ENCODE results near the gene FMNL2.
"Not testable (repeated sequence)": the region's sequence is repeated elsewhere in the genome, so short reads cannot be mapped to it uniquely, and the experiment has no call there.

FMNL2 gene

GRCh38 chr2:152375174-152375573, 40.2 kb downstream of the FMNL2 start:
- H3K9ac ChIP-seq (ENCODE audit: low read depth, low read length): no peak overlapping the region
- no peaks in the 10 kb centered on the region for H3K9me3 ChIP-seq (ENCODE audit: control insufficient read depth, insufficient read depth, low read length)
- no peaks in the 10 kb centered on the region for H3K36me3 ChIP-seq (ENCODE audit: insufficient read depth, low read length)
- peaks cover 6% of the 10 kb centered on the region; the same call in 1 of the 2 replicates for H3K4me1 ChIP-seq (ENCODE audit: insufficient read depth, low read length)

- Histone ChIP-seq H3K9ac (ENCODE audit: low read depth, low read length) (no peak overlapping the region), H3K4me1 (ENCODE audit: insufficient read depth, low read length) (peaks cover 9% of the 10 kb centered on the region; the same call in 1 of the 2 replicates), H3K9me3 (ENCODE audit: control insufficient read depth, insufficient read depth, low read length) (no peaks in the 10 kb centered on the region), H3K36me3 (ENCODE audit: insufficient read depth, low read length) (no peaks in the 10 kb centered on the region)
These were observed 41.4 kb downstream of the FMNL2 start for GRCh38 chr2:152376385-152376784.

GRCh38 chr2:152376968-152377367, 42.0 kb downstream of the FMNL2 start:
- no peaks in the 10 kb centered on the region for H3K36me3 ChIP-seq (ENCODE audit: insufficient read depth, low read length)
- H3K9ac ChIP-seq (ENCODE audit: low read depth, low read length): no peak overlapping the region
- peaks cover 10% of the 10 kb centered on the region; the same call in 1 of the 2 replicates for H3K4me1 ChIP-seq (ENCODE audit: insufficient read depth, low read length)
- H3K9me3 ChIP-seq (ENCODE audit: control insufficient read depth, insufficient read depth, low read length): no peaks in the 10 kb centered on the region

GRCh38 chr2:152379089-152379488, 44.1 kb downstream of the FMNL2 start:
- Histone ChIP-seq H3K9ac (ENCODE audit: low read depth, low read length) (no peak overlapping the region), H3K36me3 (ENCODE audit: insufficient read depth, low read length) (no peaks in the 10 kb centered on the region), H3K9me3 (ENCODE audit: control insufficient read depth, insufficient read depth, low read length) (no peaks in the 10 kb centered on the region), H3K4me1 (ENCODE audit: insufficient read depth, low read length) (peaks cover 12% of the 10 kb centered on the region; the same call in 1 of the 2 replicates)

GRCh38 chr2:152380261-152381055, 45.5 kb downstream of the FMNL2 start:
- H3K9me3 ChIP-seq (ENCODE audit: control insufficient read depth, insufficient read depth, low read length): no peaks in the 10 kb centered on the region
- peaks cover 15% of the 10 kb centered on the region; the same call in 1 of the 2 replicates for H3K4me1 ChIP-seq (ENCODE audit: insufficient read depth, low read length)
- no peak overlapping the region for H3K9ac ChIP-seq (ENCODE audit: low read depth, low read length)
- no peaks in the 10 kb centered on the region for H3K36me3 ChIP-seq (ENCODE audit: insufficient read depth, low read length)

- Histone ChIP-seq H3K9me3 (ENCODE audit: control insufficient read depth, insufficient read depth, low read length) (no peaks in the 10 kb centered on the region), H3K9ac (ENCODE audit: low read depth, low read length) (no peak overlapping the region), H3K36me3 (ENCODE audit: insufficient read depth, low read length) (no peaks in the 10 kb centered on the region), H3K4me1 (ENCODE audit: insufficient read depth, low read length) (0 out of 2 replicates have a peak, but pooled peaks cover 8% of the 10 kb centered on the region)
These were observed 48.7 kb downstream of the FMNL2 start for GRCh38 chr2:152383702-152384101.

GRCh38 chr2:152384992-152385391, 50.0 kb downstream of the FMNL2 start:
- 0 out of 2 replicates have a peak, but pooled peaks cover 8% of the 10 kb centered on the region for H3K4me1 ChIP-seq (ENCODE audit: insufficient read depth, low read length)
- H3K9me3 ChIP-seq (ENCODE audit: control insufficient read depth, insufficient read depth, low read length): no peaks in the 10 kb centered on the region
- no peak overlapping the region for H3K9ac ChIP-seq (ENCODE audit: low read depth, low read length)
- no peaks in the 10 kb centered on the region for H3K36me3 ChIP-seq (ENCODE audit: insufficient read depth, low read length)

- 0 out of 2 replicates have a peak, but pooled peaks cover 8% of the 10 kb centered on the region for H3K4me1 ChIP-seq (ENCODE audit: insufficient read depth, low read length)
- no peaks in the 10 kb centered on the region for H3K9me3 ChIP-seq (ENCODE audit: control insufficient read depth, insufficient read depth, low read length)
- no peak overlapping the region for H3K9ac ChIP-seq (ENCODE audit: low read depth, low read length)
- H3K36me3 ChIP-seq (ENCODE audit: insufficient read depth, low read length): no peaks in the 10 kb centered on the region
These were observed 50.7 kb downstream of the FMNL2 start for GRCh38 chr2:152385650-152386049.

GRCh38 chr2:152386266-152386665, 51.3 kb downstream of the FMNL2 start:
- H3K9ac ChIP-seq (ENCODE audit: low read depth, low read length): no peak overlapping the region
- H3K36me3 ChIP-seq (ENCODE audit: insufficient read depth, low read length): no peaks in the 10 kb centered on the region
- no peaks in the 10 kb centered on the region for H3K9me3 ChIP-seq (ENCODE audit: control insufficient read depth, insufficient read depth, low read length)
- 0 out of 2 replicates have a peak, but pooled peaks cover 7% of the 10 kb centered on the region for H3K4me1 ChIP-seq (ENCODE audit: insufficient read depth, low read length)

- H3K9ac ChIP-seq (ENCODE audit: low read depth, low read length): no peak overlapping the region
- no peaks in the 10 kb centered on the region for H3K36me3 ChIP-seq (ENCODE audit: insufficient read depth, low read length)
- H3K9me3 ChIP-seq (ENCODE audit: control insufficient read depth, insufficient read depth, low read length): no peaks in the 10 kb centered on the region
- H3K4me1 ChIP-seq (ENCODE audit: insufficient read depth, low read length): 0 out of 2 replicates have a peak, but pooled peaks cover 5% of the 10 kb centered on the region
These were observed 52.1 kb downstream of the FMNL2 start for GRCh38 chr2:152387041-152387440.

GRCh38 chr2:152388269-152388668, 53.3 kb downstream of the FMNL2 start:
- H3K9ac ChIP-seq (ENCODE audit: low read depth, low read length); H3K9me3 ChIP-seq (ENCODE audit: control insufficient read depth, insufficient read depth, low read length); H3K4me1 ChIP-seq (ENCODE audit: insufficient read depth, low read length); H3K36me3 ChIP-seq (ENCODE audit: insufficient read depth, low read length): not testable (repeated sequence)

GRCh38 chr2:152389483-152389882, 54.5 kb downstream of the FMNL2 start:
- Histone ChIP-seq H3K4me1 (ENCODE audit: insufficient read depth, low read length) (0 out of 2 replicates have a peak, but pooled peaks cover 3% of the 10 kb centered on the region), H3K9ac (ENCODE audit: low read depth, low read length) (no peak overlapping the region), H3K9me3 (ENCODE audit: control insufficient read depth, insufficient read depth, low read length) (no peaks in the 10 kb centered on the region), H3K36me3 (ENCODE audit: insufficient read depth, low read length) (no peaks in the 10 kb centered on the region)

- Histone ChIP-seq H3K36me3 (ENCODE audit: insufficient read depth, low read length) (no peaks in the 10 kb centered on the region), H3K4me1 (ENCODE audit: insufficient read depth, low read length) (peaks cover 9% of the 10 kb centered on the region; the same call in 1 of the 2 replicates), H3K9ac (ENCODE audit: low read depth, low read length) (no peak overlapping the region), H3K9me3 (ENCODE audit: control insufficient read depth, insufficient read depth, low read length) (no peaks in the 10 kb centered on the region)
These were observed 55.9 kb downstream of the FMNL2 start for GRCh38 chr2:152390837-152391236.

GRCh38 chr2:152391318-152391717, 56.3 kb downstream of the FMNL2 start:
- Histone ChIP-seq H3K9me3 (ENCODE audit: control insufficient read depth, insufficient read depth, low read length) (no peaks in the 10 kb centered on the region), H3K9ac (ENCODE audit: low read depth, low read length) (no peak overlapping the region), H3K4me1 (ENCODE audit: insufficient read depth, low read length) (peaks cover 14% of the 10 kb centered on the region), H3K36me3 (ENCODE audit: insufficient read depth, low read length) (no peaks in the 10 kb centered on the region)

- H3K36me3 ChIP-seq (ENCODE audit: insufficient read depth, low read length): no peaks in the 10 kb centered on the region
These were observed 58.4 kb downstream of the FMNL2 start for GRCh38 chr2:152393377-152393776.

More at GRCh38 chr2:152393377-152393776, 58.4 kb downstream of the FMNL2 start:
- Histone ChIP-seq H3K4me1 (ENCODE audit: insufficient read depth, low read length) (peaks cover 21% of the 10 kb centered on the region), H3K9ac (ENCODE audit: low read depth, low read length) (no peak overlapping the region), H3K9me3 (ENCODE audit: control insufficient read depth, insufficient read depth, low read length) (no peaks in the 10 kb centered on the region)

Data from ES-I3 (cell line).